Panc1 (cell line): ENCODE measurements around the gene ACADSB.

Experiments used
- POLR2AphosphoS5 ChIP-seq: IDR thresholded peaks from 2 replicates; pipeline ENCODE4 v1.6.1; 2012; ENCODE audit warnings: mild to moderate bottlenecking, low read depth, low read length, moderate library complexity
- SIN3A ChIP-seq: IDR thresholded peaks from 2 replicates; pipeline ENCODE4 v1.6.1; 2012; ENCODE audit warnings: low read depth, mild to moderate bottlenecking, low read length, moderate library complexity, borderline replicate concordance; ENCODE audit not compliant: insufficient read depth
- TCF7L2 ChIP-seq: IDR thresholded peaks from 2 replicates; pipeline ENCODE4 v1.6.1; 2011; ENCODE audit warnings: mild to moderate bottlenecking, low read depth, low read length, inconsistent platforms
- TF ChIP-seq, protein P1 (sequence below): fragments of 450-650 bp; IDR thresholded peaks from 2 replicates; pipeline ENCODE4 v1.5.1; 2017; ENCODE audit warnings: mild to moderate bottlenecking
- TF ChIP-seq, protein P2 (sequence below), 2 experiments: IDR thresholded peaks; 2 replicates each; pipeline ENCODE4 v1.6.1; 2011 to 2012; ENCODE audit warnings: low read depth in 2 of 2, control low read depth in 1 of 2, low read length in 1 of 2, mild to moderate bottlenecking in 1 of 2, moderate library complexity in 1 of 2; ENCODE audit not compliant: insufficient read depth in 1 of 2

DNA sequence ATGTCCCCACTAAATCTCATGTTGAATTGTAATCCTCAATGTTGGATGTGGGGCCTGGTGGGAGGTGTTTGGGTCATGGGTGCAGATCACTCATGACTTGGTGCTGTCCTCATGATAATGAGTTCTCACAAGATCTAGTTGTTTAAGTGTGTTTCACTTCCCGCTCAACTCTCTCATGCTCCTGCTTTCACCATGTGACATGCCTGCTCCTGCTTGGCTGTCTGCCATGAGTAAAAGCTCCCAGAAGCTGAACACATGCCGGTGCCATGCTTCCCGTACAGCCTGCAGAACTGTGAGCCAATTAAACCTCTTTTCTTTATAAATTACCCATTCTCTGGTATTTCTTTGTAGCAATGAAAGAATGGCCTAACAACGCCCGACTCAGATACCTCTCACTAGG, 34.8 kb upstream of the ACADSB start:
- TF ChIP-seq, protein P1, sequence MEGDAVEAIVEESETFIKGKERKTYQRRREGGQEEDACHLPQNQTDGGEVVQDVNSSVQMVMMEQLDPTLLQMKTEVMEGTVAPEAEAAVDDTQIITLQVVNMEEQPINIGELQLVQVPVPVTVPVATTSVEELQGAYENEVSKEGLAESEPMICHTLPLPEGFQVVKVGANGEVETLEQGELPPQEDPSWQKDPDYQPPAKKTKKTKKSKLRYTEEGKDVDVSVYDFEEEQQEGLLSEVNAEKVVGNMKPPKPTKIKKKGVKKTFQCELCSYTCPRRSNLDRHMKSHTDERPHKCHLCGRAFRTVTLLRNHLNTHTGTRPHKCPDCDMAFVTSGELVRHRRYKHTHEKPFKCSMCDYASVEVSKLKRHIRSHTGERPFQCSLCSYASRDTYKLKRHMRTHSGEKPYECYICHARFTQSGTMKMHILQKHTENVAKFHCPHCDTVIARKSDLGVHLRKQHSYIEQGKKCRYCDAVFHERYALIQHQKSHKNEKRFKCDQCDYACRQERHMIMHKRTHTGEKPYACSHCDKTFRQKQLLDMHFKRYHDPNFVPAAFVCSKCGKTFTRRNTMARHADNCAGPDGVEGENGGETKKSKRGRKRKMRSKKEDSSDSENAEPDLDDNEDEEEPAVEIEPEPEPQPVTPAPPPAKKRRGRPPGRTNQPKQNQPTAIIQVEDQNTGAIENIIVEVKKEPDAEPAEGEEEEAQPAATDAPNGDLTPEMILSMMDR = no peak
- TF ChIP-seq SIN3A = no peak
- TF ChIP-seq TCF7L2 = no peak
- TF ChIP-seq, protein P2, sequence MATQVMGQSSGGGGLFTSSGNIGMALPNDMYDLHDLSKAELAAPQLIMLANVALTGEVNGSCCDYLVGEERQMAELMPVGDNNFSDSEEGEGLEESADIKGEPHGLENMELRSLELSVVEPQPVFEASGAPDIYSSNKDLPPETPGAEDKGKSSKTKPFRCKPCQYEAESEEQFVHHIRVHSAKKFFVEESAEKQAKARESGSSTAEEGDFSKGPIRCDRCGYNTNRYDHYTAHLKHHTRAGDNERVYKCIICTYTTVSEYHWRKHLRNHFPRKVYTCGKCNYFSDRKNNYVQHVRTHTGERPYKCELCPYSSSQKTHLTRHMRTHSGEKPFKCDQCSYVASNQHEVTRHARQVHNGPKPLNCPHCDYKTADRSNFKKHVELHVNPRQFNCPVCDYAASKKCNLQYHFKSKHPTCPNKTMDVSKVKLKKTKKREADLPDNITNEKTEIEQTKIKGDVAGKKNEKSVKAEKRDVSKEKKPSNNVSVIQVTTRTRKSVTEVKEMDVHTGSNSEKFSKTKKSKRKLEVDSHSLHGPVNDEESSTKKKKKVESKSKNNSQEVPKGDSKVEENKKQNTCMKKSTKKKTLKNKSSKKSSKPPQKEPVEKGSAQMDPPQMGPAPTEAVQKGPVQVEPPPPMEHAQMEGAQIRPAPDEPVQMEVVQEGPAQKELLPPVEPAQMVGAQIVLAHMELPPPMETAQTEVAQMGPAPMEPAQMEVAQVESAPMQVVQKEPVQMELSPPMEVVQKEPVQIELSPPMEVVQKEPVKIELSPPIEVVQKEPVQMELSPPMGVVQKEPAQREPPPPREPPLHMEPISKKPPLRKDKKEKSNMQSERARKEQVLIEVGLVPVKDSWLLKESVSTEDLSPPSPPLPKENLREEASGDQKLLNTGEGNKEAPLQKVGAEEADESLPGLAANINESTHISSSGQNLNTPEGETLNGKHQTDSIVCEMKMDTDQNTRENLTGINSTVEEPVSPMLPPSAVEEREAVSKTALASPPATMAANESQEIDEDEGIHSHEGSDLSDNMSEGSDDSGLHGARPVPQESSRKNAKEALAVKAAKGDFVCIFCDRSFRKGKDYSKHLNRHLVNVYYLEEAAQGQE (IDR thresholded peaks at IDR 0.05; ENCODE audit: insufficient read depth in 1 of 2, low read depth in 2 of 2, low read length in 1 of 2) = no peak
- TF ChIP-seq POLR2AphosphoS5 = no peak
